Lung (tissue), 12 donors: Measurements from ENCODE around the gene EPB41L3. TPM values are rescaled to one million over a fixed set of nuclear protein-coding genes. Genes with fewer than 3 reads are reported as not detected.

Experiments used
- ATAC-seq: fragments of 200-7000 bp; cut with Tn5 transposase; one replicate; pipeline ENCODE4 v1.9.1; 2020; ENCODE audit warnings: moderate number of reproducible peaks; ENCODE audit not compliant: insufficient read depth, low FRiP score
- DNase-seq, 3 donors: peaks; one replicate each; pipeline ENCODE4 v3.0.0-alpha.2; 2013 to 2017
- H3K27ac ChIP-seq, 2 donors: one replicate each; pipeline ENCODE4 v1.5.1; 2013; ENCODE audit warnings: mild to moderate bottlenecking in 2 of 2, moderate library complexity in 2 of 2, control low read depth in 1 of 2, inconsistent platforms in 1 of 2, low read depth in 1 of 2, low read length in 1 of 2
- H3K27me3 ChIP-seq, 3 donors: one replicate each; pipeline ENCODE4 v1.5.1; 2013; ENCODE audit warnings: low read length in 2 of 3; ENCODE audit not compliant: control insufficient read depth in 3 of 3, insufficient read depth in 3 of 3
- H3K36me3 ChIP-seq, 4 donors: one replicate each; pipeline ENCODE4 v1.5.1; 2013; ENCODE audit warnings: low read length in 4 of 4, mild to moderate bottlenecking in 1 of 4, moderate library complexity in 1 of 4; ENCODE audit not compliant: control insufficient read depth in 4 of 4, insufficient read depth in 4 of 4
- H3K4me1 ChIP-seq, 5 donors: one replicate each; pipeline ENCODE4 v1.5.1; 2013; ENCODE audit warnings: low read length in 5 of 5, mild to moderate bottlenecking in 2 of 5, moderate library complexity in 1 of 5; ENCODE audit not compliant: control insufficient read depth in 5 of 5, insufficient read depth in 5 of 5
- H3K4me3 ChIP-seq: one replicate; pipeline ENCODE4 v1.5.1; 2013; ENCODE audit warnings: mild to moderate bottlenecking, control low read depth, moderate library complexity
- H3K9ac ChIP-seq, 2 donors: one replicate each; pipeline ENCODE4 v1.5.1; 2013; ENCODE audit warnings: low read length in 2 of 2, control low read depth in 1 of 2; ENCODE audit not compliant: insufficient read depth in 1 of 2
- H3K9me3 ChIP-seq, 4 donors: one replicate each; pipeline ENCODE4 v1.5.1; 2013; ENCODE audit warnings: low read length in 3 of 4, mild to moderate bottlenecking in 1 of 4, moderate library complexity in 1 of 4; ENCODE audit not compliant: control insufficient read depth in 4 of 4, insufficient read depth in 3 of 4
- CTCF ChIP-seq: IDR thresholded peaks from 2 replicates; pipeline ENCODE4 v1.5.1; 2012; ENCODE audit warnings: mild to moderate bottlenecking; ENCODE audit errors: control extremely low read depth, extremely low read depth
- WGBS, 2 donors: extraction: QIAGEN DNeasy Blood & Tissue Kit; methylation state at CpG; one replicate each; pipeline ENCODE4 v1.1.7; 2013; 5-methylcytosine and 5-hydroxymethylcytosine counted together
- polyA plus RNA-seq, 2 donors: library from polyadenylated mRNA; stranded (reverse); fragments of 200-250 nt; gene quantifications; one replicate each; pipeline ENCODE4 v1.2.1, GENCODE V29; 2013
- total RNA-seq, 2 donors: library from RNA; depleted of rRNA in 1 of 2; stranded (reverse); fragments of >200 nt in 1 of 2; gene quantifications; one replicate each; pipeline ENCODE4 v1.2.1, GENCODE V29; 2014 to 2021
- donor health status: control.
- donor health status: control.
- donor health status: Bipolar disorder and iron deficiency.
- donor health status: healthy.
- donor health status: DM: yes; HTN: yes; CAD: no.

EPB41L3 gene
- total and polyA plus RNA-seq, 4 donors, result 19.0 to 64.0 (median 39.9) TPM

- Histone ChIP-seq H3K9ac (no peak overlapping the region), H3K9me3 (no peaks in the 10 kb centered on the region), H3K4me3 (no peak overlapping the region), H3K27ac (no peak overlapping the region), H3K36me3 (no peaks in the 10 kb centered on the region), H3K4me1 (peaks cover 0 to 4% (median 2%) of the 10 kb centered on the region in 5 donors), H3K27me3 (no peaks in the 10 kb centered on the region)
- TF ChIP-seq CTCF, result no peak
- ATAC-seq (no peak), DNase-seq (no peak)
- 63 to 89% methylated on average over 3 of the region's 3 CpGs for WGBS, 2 donors
Measured at GRCh38 chr18:5524660-5525059, 19.1 kb downstream of the EPB41L3 start.

GRCh38 chr18:5521000-5521399, 22.8 kb downstream of the EPB41L3 start:
- Histone ChIP-seq H3K36me3 (no peaks in the 10 kb centered on the region), H3K4me1 (peaks cover 3 to 9% (median 6%) of the 10 kb centered on the region in 5 donors), H3K27me3 (no peaks in the 10 kb centered on the region), H3K9me3 (no peaks in the 10 kb centered on the region), H3K27ac (no peak overlapping the region), H3K4me3 (no peak overlapping the region), H3K9ac (no peak overlapping the region)
- ATAC-seq, result no peak
- TF ChIP-seq CTCF, result no peak
- no peak for DNase-seq
- WGBS, 2 donors, result 90 to 97% methylated on average over 2 of the region's 2 CpGs

- no peak for TF ChIP-seq CTCF
- H3K4me3 ChIP-seq, result no peak overlapping the region
- no peak for ATAC-seq
- 71 to 90% methylated on average over 1 of the region's 1 CpG for WGBS, 2 donors
- no peak overlapping the region for H3K9ac ChIP-seq
- peaks cover 5 to 13% (median 8%) of the 10 kb centered on the region in 5 donors for H3K4me1 ChIP-seq
- H3K9me3 ChIP-seq, result no peaks in the 10 kb centered on the region
- no peaks in the 10 kb centered on the region for H3K36me3 ChIP-seq
- no peak for DNase-seq
- no peak overlapping the region for H3K27ac ChIP-seq
- H3K27me3 ChIP-seq, result no peaks in the 10 kb centered on the region
Measured at GRCh38 chr18:5520464-5520863, 23.3 kb downstream of the EPB41L3 start.
